ENCODE data around the gene PLD1.

DNA sequence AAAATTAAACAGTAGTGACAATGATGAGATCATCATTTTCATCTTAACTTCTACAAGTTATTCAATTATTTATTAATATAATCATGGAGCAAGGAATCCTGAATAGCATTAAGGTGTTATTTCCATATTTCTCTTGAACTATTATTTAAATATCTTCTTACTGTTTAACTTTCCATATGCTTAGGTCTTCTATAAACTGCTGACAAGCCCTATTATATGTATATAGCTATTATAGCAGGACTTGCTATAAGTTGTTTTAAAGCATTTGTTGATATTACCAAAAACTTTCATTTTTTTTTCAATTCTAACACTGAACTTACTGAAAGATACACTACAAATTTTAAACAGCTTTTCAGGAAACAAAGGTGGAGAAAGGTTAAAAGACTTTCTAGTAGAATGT lies 76.7 kb downstream of the PLD1 start:
- no peak for TF ChIP-seq CTCF (IDR thresholded peaks at IDR 0.05)
- TF ChIP-seq POLR2AphosphoS5 (IDR thresholded peaks at IDR 0.05), result no peak
- TF ChIP-seq EP300 (IDR thresholded peaks at IDR 0.05), result no peak
